WERI-Rb-1 (cell line): Measurements from ENCODE around the gene FOXI1.

Experiments
- DNase-seq: peaks from one replicate; pipeline ENCODE4 v3.0.0-alpha.2; 2020
- H3K27ac ChIP-seq: fragments of 250-450 bp; sonication (Bioruptor Pico); 2 replicates; pipeline ENCODE4 v1.5.1; 2020; ENCODE audit warnings: mild to moderate bottlenecking, moderate library complexity
- H3K27me3 ChIP-seq: fragments of 250-450 bp; sonication (Bioruptor Pico); 2 replicates; pipeline ENCODE4 v1.5.1; 2021; ENCODE audit warnings: mild to moderate bottlenecking, low read depth, moderate library complexity; ENCODE audit not compliant: insufficient read depth, severe bottlenecking
- H3K36me3 ChIP-seq: fragments of 250-450 bp; sonication (Bioruptor Pico); 2 replicates; pipeline ENCODE4 v1.5.1; 2020; ENCODE audit warnings: mild to moderate bottlenecking, moderate library complexity
- H3K4me3 ChIP-seq: 2 replicates; pipeline ENCODE4 v1.5.1; 2011; ENCODE audit warnings: low read depth, mild to moderate bottlenecking, control low read depth, low read length
- H3K9me3 ChIP-seq: fragments of 250-450 bp; sonication (Bioruptor Pico); 2 replicates; pipeline ENCODE4 v1.5.1; 2021; ENCODE audit warnings: mild to moderate bottlenecking, moderate library complexity; ENCODE audit not compliant: severe bottlenecking
- TF ChIP-seq, protein P1 (sequence below): IDR thresholded peaks from 2 replicates; pipeline ENCODE4 v1.5.1; 2011; ENCODE audit warnings: low read depth, mild to moderate bottlenecking, control low read depth, inconsistent platforms, low read length

The FOXI1 gene

DNA sequence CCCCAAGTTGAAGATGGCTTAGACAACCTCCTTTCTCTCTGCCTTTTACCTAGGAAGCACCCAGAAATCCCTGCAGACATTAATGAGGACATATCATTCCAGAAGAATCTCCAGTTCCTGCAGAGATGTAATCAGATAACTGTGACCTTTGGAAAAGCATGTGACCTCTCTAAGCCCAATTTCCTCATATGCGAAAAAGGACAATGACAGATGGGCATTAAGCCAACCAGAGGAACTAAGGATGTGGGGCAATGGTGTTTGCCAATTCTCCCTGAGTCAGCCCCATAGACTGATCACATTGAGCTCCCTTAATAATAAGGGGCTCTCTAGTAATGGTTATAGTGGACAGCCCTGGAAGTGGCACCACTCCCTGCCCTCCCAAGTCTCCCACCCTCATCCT, 10.1 kb upstream of the FOXI1 start:
- peaks cover 65% of the 10 kb centered on the region for H3K27me3 ChIP-seq
- H3K9me3 ChIP-seq, result peaks cover 3% of the 10 kb centered on the region
- H3K4me3 ChIP-seq, result no peak overlapping the region
- no peaks in the 10 kb centered on the region for H3K36me3 ChIP-seq
- H3K27ac ChIP-seq, result no peak overlapping the region
- TF ChIP-seq, protein P1, sequence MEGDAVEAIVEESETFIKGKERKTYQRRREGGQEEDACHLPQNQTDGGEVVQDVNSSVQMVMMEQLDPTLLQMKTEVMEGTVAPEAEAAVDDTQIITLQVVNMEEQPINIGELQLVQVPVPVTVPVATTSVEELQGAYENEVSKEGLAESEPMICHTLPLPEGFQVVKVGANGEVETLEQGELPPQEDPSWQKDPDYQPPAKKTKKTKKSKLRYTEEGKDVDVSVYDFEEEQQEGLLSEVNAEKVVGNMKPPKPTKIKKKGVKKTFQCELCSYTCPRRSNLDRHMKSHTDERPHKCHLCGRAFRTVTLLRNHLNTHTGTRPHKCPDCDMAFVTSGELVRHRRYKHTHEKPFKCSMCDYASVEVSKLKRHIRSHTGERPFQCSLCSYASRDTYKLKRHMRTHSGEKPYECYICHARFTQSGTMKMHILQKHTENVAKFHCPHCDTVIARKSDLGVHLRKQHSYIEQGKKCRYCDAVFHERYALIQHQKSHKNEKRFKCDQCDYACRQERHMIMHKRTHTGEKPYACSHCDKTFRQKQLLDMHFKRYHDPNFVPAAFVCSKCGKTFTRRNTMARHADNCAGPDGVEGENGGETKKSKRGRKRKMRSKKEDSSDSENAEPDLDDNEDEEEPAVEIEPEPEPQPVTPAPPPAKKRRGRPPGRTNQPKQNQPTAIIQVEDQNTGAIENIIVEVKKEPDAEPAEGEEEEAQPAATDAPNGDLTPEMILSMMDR, result no peak
- no peak for DNase-seq

DNA sequence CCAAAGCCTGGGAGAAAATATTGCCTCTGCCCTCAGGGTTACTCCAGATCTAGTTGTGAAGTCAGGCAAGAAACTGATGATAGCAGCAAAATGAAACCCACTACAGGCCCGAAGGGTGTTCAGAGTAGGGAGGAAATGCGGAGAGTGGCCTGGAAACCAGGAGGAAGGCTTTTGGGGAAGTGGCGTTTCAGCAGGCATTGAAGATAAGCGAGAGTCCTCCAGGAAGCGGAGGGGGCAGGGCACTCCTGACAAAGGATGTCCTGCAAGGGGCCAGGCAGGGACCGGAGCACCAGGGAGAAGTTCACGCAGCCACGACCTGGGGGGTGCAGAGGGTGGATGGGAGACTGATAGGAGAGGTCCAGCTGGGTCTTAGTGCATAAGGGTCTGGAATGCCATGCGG, 7.8 kb upstream of the FOXI1 start:
- peaks cover 76% of the 10 kb centered on the region for H3K27me3 ChIP-seq
- no peak for DNase-seq
- no peaks in the 10 kb centered on the region for H3K36me3 ChIP-seq
- TF ChIP-seq, protein P1, result no peak
- H3K27ac ChIP-seq, result no peak overlapping the region
- no peak overlapping the region for H3K4me3 ChIP-seq
- H3K9me3 ChIP-seq, result peaks cover 3% of the 10 kb centered on the region

DNA sequence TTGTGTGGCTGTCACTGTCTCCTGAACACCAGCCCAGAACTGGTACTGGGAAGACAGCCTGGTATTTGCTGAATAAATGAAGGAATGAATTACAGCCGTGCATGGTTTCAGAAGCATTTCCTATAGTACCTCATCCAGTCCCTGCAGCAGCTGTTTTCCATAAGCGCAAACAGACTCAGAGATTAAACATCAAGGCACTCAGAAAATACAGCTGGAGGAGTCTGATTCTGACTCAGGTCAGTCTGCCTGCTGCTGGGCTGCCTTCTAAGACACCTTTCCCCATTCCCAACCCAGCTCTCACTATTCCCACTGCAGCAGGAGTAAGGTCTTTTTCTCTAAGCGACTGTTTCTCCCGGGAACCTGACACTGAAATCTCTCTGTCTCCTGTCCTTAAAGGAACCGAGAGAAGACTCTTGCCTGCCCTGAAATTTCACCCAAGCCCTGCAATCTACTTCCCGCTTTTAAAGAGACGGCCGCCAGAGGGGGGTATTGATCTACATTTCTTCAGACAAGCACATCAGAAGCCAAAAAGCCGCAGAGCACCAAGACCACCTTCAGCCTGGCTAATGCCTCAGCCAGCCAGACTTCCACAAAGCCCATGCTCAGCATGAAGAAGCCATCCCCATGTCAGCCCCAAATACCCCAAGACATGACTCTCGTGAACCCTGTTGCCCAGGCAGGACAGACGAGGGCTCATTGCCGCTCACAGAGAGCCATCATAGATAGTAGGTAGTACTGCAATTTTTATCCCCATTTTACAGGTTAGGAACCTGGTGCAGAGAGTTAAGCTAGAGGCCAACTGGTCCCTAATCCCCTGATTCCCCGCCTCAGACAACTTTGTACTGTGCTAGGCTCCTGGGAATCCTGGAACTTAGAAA, 5.4 kb upstream of the FOXI1 start:
- Histone ChIP-seq H3K9me3 (peaks cover 3% of the 10 kb centered on the region), H3K27me3 (peaks cover 81% of the 10 kb centered on the region), H3K4me3 (no peak overlapping the region), H3K27ac (no peak overlapping the region), H3K36me3 (no peaks in the 10 kb centered on the region)
- TF ChIP-seq, protein P1, result peak; percentile 38; the same call in 1 of the 2 replicates
- DNase-seq, result peak; percentile 44

DNA sequence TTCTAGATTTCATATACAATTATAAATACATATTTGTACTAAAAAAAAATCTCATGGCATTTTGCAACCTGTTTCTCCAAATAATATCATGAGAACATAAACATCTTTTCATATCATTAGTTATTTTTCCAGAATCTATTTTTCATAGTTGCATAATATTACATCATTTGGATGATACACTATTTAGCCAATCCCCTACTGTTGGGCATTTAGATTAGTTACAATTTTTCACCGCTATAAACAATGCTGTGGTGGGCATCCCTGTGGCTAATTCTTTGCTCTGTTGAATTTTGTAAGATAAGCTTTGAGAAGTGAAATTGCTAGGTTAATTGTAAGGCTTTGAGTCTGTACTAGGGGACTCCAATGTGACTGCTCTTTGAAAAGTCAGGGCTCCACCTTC, 2.2 kb upstream of the FOXI1 start:
- no peak for DNase-seq
- TF ChIP-seq, protein P1, result no peak

DNA sequence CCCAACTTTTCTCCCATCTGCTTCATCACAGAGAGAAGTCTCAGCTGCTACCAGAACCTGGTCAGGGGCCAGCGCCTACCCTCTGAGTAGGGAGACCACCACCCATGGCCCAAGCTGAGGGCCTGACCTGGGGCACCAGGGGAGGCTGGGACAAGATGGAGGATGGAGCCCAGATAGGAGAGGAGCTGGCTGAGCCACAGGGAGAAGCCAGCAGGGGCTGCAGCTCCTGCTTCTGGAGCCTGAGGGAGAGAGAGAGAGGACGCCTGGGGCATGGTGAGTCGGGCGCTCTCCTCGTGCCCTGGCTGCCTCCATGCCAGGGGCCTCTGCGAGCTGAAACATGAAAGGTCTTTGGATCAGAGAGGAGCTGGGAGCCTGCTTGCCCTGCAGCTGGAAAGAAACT, 1.4 kb upstream of the FOXI1 start:
- no peak overlapping the region for H3K27ac ChIP-seq
- TF ChIP-seq, protein P1, result no peak
- no peak overlapping the region for H3K4me3 ChIP-seq

More for the DNA sequence above, 2.2 kb upstream of the FOXI1 start:
- Histone ChIP-seq H3K27ac (no peak overlapping the region), H3K36me3 (no peaks in the 10 kb centered on the region), H3K9me3 (peaks cover 3% of the 10 kb centered on the region), H3K27me3 (peaks cover 91% of the 10 kb centered on the region), H3K4me3 (no peak overlapping the region)

More for the DNA sequence above, 1.4 kb upstream of the FOXI1 start:
- Histone ChIP-seq H3K9me3 (no peaks in the 10 kb centered on the region), H3K27me3 (peaks cover 87% of the 10 kb centered on the region), H3K36me3 (no peaks in the 10 kb centered on the region)
- no peak for DNase-seq
